ENCODE data around the gene TRIM2. TPM values are rescaled to one million over a fixed set of nuclear protein-coding genes. Genes with fewer than 3 reads are reported as not detected.

TRIM2 gene
- total RNA-seq, 1 experiment from 2014 or later = 93.2 TPM

GRCh38 chr4:153238135-153238919, 34.1 kb downstream of the TRIM2 start:
- Histone ChIP-seq H3K27me3 (replicated peaks; ENCODE audit: insufficient read depth, low read depth, low read length, poor library complexity) (no peaks in the 10 kb centered on the region), H3K9me3 (ENCODE audit: low read depth, low read length, poor library complexity, severe bottlenecking) (no peaks in the 10 kb centered on the region), H3K4me3 (ENCODE audit: low read depth, low read length, poor library complexity, severe bottlenecking) (no peak overlapping the region), H3K27ac (ENCODE audit: low read depth, low read length, poor library complexity, severe bottlenecking) (no peak overlapping the region), H3K36me3 (ENCODE audit: insufficient read depth, low read length, poor library complexity, severe bottlenecking) (no peaks in the 10 kb centered on the region), H3K4me1 (ENCODE audit: insufficient read depth, low read length, poor library complexity, severe bottlenecking) (peaks cover 82% of the 10 kb centered on the region)
- no TSS peak for BruUV-seq (replicated peaks)
- TF ChIP-seq CTCF (conservative IDR thresholded peaks at IDR 0.05; ENCODE audit: low read depth, low read length) (no peak), EZH2 (IDR thresholded peaks at IDR 0.05; ENCODE audit: borderline replicate concordance, low read depth, low read length, poor library complexity, severe bottlenecking) (no peak)
- ChIA-PET CTCF (no interaction called here), POLR2A (ENCODE audit: low non-redundant PET) (no interaction called here)
- intact Hi-C loops (cut with micrococcal nuclease; ENCODE audit: unreplicated experiment) = no loop called here
- DNase-seq (ENCODE audit: low spot score) = no peak

- no TSS peak for BruUV-seq (replicated peaks)
- H3K4me1 ChIP-seq (ENCODE audit: insufficient read depth, low read length, poor library complexity, severe bottlenecking) = peaks cover 74% of the 10 kb centered on the region
- TF ChIP-seq EZH2 (IDR thresholded peaks at IDR 0.05; ENCODE audit: borderline replicate concordance, low read depth, low read length, poor library complexity, severe bottlenecking) (no peak), CTCF (conservative IDR thresholded peaks at IDR 0.05; ENCODE audit: low read depth, low read length) (no peak)
- no peak overlapping the region for H3K4me3 ChIP-seq (ENCODE audit: low read depth, low read length, poor library complexity, severe bottlenecking)
- no peak overlapping the region for H3K27ac ChIP-seq (ENCODE audit: low read depth, low read length, poor library complexity, severe bottlenecking)
- intact Hi-C loops (cut with micrococcal nuclease; ENCODE audit: unreplicated experiment) = no loop called here
- CTCF ChIA-PET = no interaction called here
- no peaks in the 10 kb centered on the region for H3K36me3 ChIP-seq (ENCODE audit: insufficient read depth, low read length, poor library complexity, severe bottlenecking)
- no peak for DNase-seq (ENCODE audit: low spot score)
- POLR2A ChIA-PET (ENCODE audit: low non-redundant PET) = no interaction called here
- H3K9me3 ChIP-seq (ENCODE audit: low read depth, low read length, poor library complexity, severe bottlenecking) = no peaks in the 10 kb centered on the region
- H3K27me3 ChIP-seq (replicated peaks; ENCODE audit: insufficient read depth, low read depth, low read length, poor library complexity) = no peaks in the 10 kb centered on the region
These were observed 35.2 kb downstream of the TRIM2 start for GRCh38 chr4:153239409-153239808.

GRCh38 chr4:153241295-153241694, 37.1 kb downstream of the TRIM2 start:
- DNase-seq (ENCODE audit: low spot score) = no peak
- peaks cover 57% of the 10 kb centered on the region for H3K4me1 ChIP-seq (ENCODE audit: insufficient read depth, low read length, poor library complexity, severe bottlenecking)
- ChIA-PET POLR2A (ENCODE audit: low non-redundant PET) (no interaction called here), CTCF (no interaction called here)
- peak overlapping the region; percentile 81 for H3K27ac ChIP-seq (ENCODE audit: low read depth, low read length, poor library complexity, severe bottlenecking)
- H3K27me3 ChIP-seq (replicated peaks; ENCODE audit: insufficient read depth, low read depth, low read length, poor library complexity) = no peaks in the 10 kb centered on the region
- TF ChIP-seq EZH2 (IDR thresholded peaks at IDR 0.05; ENCODE audit: borderline replicate concordance, low read depth, low read length, poor library complexity, severe bottlenecking) = no peak
- no peaks in the 10 kb centered on the region for H3K9me3 ChIP-seq (ENCODE audit: low read depth, low read length, poor library complexity, severe bottlenecking)
- no peaks in the 10 kb centered on the region for H3K36me3 ChIP-seq (ENCODE audit: insufficient read depth, low read length, poor library complexity, severe bottlenecking)
- intact Hi-C loops (cut with micrococcal nuclease; ENCODE audit: unreplicated experiment) = no loop called here
- H3K4me3 ChIP-seq (ENCODE audit: low read depth, low read length, poor library complexity, severe bottlenecking) = no peak overlapping the region
- BruUV-seq (replicated peaks) = no TSS peak

Measured in A673 (cell line).